Measurements from ENCODE around the gene TBC1D5. TPM values are rescaled to one million over a fixed set of nuclear protein-coding genes. Genes with fewer than 3 reads are reported as not detected.

The TBC1D5 gene
- total RNA-seq, 4 donors from 2014 or later: 51.9 to 66.8 (median 60.1) TPM

DNA sequence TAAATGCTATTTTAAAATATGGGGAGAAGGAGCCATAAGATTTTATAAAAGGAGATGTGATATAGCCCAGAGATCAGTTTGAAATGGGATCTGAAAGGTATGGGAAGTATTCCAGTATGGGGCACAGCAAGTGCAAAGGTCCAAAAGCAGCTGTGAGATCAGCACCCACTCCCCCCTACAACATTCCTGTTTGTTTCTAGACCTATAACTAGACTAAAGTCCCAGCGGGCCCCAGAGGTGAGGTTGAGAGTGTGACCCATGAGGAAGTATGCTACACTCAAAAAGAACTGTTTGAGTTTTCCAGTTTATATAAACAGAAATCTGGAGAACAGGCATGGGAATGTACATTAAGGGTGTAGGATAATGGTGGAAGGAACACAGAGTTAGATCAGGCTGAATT lies 152.5 kb downstream of the TBC1D5 start:
- H3K4me3 ChIP-seq (ENCODE audit: low read depth, poor library complexity, severe bottlenecking): no peak overlapping the region
- 92 to 100% methylated on average over 1 of the region's 1 CpG for WGBS, 2 donors

DNA sequence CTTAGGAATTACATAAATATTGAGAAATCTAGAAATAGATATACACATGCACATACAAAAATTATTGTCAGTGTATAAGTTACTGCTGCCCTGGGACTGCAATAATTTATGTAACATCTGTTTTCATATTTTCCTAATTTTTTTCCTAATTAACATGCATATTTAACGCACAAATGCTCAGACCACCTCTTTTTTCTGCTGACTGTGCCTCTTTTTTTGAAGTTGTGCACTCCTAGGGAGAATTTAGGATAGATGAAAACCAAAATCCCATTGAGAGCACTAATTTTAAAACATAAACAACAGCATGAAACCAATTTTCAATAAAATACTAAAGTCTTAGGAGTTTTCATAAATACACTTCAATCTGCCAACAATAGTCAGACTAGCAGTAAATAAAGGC lies 154.0 kb downstream of the TBC1D5 start:
- DNase-seq (ENCODE audit: low spot score in 2 of 2): no peak
- 72 to 86% methylated on average over 1 of the region's 1 CpG for WGBS, 2 donors
- intact Hi-C loops (cut with DNase I; ENCODE audit: low total_unique reads): no loop called here
- TF ChIP-seq POLR2A (IDR thresholded peaks at IDR 0.05): no peak
- TF ChIP-seq, protein P1, sequence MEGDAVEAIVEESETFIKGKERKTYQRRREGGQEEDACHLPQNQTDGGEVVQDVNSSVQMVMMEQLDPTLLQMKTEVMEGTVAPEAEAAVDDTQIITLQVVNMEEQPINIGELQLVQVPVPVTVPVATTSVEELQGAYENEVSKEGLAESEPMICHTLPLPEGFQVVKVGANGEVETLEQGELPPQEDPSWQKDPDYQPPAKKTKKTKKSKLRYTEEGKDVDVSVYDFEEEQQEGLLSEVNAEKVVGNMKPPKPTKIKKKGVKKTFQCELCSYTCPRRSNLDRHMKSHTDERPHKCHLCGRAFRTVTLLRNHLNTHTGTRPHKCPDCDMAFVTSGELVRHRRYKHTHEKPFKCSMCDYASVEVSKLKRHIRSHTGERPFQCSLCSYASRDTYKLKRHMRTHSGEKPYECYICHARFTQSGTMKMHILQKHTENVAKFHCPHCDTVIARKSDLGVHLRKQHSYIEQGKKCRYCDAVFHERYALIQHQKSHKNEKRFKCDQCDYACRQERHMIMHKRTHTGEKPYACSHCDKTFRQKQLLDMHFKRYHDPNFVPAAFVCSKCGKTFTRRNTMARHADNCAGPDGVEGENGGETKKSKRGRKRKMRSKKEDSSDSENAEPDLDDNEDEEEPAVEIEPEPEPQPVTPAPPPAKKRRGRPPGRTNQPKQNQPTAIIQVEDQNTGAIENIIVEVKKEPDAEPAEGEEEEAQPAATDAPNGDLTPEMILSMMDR (IDR thresholded peaks at IDR 0.05): no peak
- H3K4me3 ChIP-seq (ENCODE audit: low read depth, poor library complexity, severe bottlenecking): no peak overlapping the region

More for the DNA sequence above, 152.5 kb downstream of the TBC1D5 start:
- DNase-seq (ENCODE audit: low spot score in 2 of 2): no peak
- intact Hi-C loops (cut with DNase I; ENCODE audit: low total_unique reads): no loop called here
- TF ChIP-seq POLR2A (IDR thresholded peaks at IDR 0.05): no peak
- TF ChIP-seq, protein P1 (IDR thresholded peaks at IDR 0.05): no peak

DNA sequence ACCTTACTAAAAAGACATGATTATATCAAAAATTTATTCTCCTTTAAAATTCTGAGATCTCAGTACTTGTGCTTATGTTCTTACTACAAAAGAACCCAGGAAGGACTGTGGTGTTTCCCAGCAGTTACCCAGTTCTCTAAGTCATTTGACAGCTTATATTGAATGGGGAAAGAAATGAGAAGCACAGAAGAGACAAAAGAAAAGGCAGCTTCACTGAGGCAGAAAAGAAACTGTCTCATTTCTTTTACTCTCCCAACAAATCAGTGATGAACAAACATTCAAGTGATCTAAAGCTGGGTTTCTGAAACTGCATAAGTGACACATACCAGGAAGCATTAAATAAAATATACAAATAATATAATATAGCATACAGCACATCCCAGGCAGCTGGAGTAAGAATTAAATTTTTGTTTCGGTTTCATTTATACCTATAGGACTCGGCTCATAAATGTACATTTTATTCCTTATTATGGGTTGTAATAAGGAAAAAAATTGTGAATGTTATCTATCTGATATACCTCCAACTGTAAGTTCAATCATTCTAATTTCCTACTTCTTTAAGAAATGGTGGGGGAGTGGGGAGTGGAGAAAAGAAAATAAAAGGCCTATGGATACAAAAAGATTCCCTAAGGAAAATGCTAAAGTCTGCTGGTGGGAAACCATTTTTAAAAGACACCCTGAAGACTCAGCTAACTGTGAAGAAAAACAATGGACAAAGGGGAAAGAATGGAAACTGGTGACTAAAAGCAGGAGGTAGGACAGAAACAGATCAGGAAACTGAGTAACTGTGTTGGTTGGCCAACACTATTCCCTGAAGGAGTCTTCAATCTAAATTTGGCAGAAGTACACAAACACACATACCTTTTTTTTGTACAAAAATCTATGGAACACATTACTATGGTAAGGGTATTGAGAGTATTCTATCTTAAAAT lies 156.8 kb downstream of the TBC1D5 start:
- TF ChIP-seq POLR2A (IDR thresholded peaks at IDR 0.05): no peak
- TF ChIP-seq, protein P1 (IDR thresholded peaks at IDR 0.05): no peak
- WGBS, 2 donors: 95% methylated on average over 2 of the region's 2 CpGs
- DNase-seq (ENCODE audit: low spot score in 2 of 2): no peak
- no peak overlapping the region for H3K4me3 ChIP-seq (ENCODE audit: low read depth, poor library complexity, severe bottlenecking)
- intact Hi-C loops (cut with DNase I; ENCODE audit: low total_unique reads): no loop called here

DNA sequence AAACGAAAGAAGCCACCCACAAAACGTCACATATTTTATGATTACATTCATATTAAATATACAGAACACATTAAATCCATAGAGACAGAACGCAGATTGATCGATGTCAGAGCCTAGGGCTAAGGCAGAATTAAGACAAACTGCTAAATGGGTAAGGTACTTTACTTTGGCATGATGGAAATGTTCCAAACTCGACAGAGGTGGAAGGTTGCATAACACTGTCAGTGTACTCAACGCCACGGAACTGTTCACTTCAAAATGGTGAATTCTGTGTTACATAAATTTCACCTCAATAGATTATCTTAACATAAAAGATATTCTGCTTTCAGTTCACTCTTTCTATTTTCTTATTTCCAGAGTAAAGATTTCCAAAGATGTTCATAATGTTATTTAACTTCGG lies 158.4 kb downstream of the TBC1D5 start:
- intact Hi-C loops (cut with DNase I; ENCODE audit: low total_unique reads): no loop called here
- no peak for DNase-seq (ENCODE audit: low spot score in 2 of 2)
- H3K4me3 ChIP-seq (ENCODE audit: low read depth, poor library complexity, severe bottlenecking): no peak overlapping the region
- WGBS, 2 donors: 85 to 88% methylated on average over 8 of the region's 8 CpGs
- TF ChIP-seq, protein P1 (IDR thresholded peaks at IDR 0.05): no peak
- TF ChIP-seq POLR2A (IDR thresholded peaks at IDR 0.05): no peak

DNA sequence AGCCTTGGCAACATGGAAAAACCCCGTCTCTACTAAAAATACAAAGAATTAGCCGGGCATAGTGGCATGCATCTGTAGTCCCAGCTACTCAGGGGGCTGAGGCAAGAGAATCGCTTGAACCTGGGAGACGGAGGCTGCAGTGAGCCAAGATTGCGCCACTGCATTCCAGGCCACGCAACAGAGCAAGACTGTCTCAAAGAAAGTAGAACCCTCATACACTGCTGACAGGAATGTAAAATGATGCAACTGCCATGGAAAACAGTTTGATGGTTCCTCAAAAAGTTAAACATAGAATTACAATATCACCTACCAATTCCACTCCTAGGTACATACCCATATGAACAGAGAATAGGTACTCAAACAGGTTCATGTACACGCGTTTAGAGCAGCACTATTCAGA lies 158.9 kb downstream of the TBC1D5 start:
- 93 to 97% methylated on average over 8 of the region's 8 CpGs for WGBS, 2 donors
- intact Hi-C loops (cut with DNase I; ENCODE audit: low total_unique reads): no loop called here
- DNase-seq (ENCODE audit: low spot score in 2 of 2): no peak

More for the DNA sequence above, 158.9 kb downstream of the TBC1D5 start:
- H3K4me3 ChIP-seq (ENCODE audit: low read depth, poor library complexity, severe bottlenecking): no peak overlapping the region
- TF ChIP-seq POLR2A (IDR thresholded peaks at IDR 0.05): no peak
- TF ChIP-seq, protein P1 (IDR thresholded peaks at IDR 0.05): no peak
